Mesothelial cell of epicardium (in vitro differentiated cells): ENCODE results near the gene MESD. TPM values are rescaled to one million over a fixed set of nuclear protein-coding genes. Genes with fewer than 3 reads are reported as not detected.

Experiments used
- DNase-seq, 2 experiments: peaks; one replicate each; pipeline ENCODE4 v3.0.0; 2021; ENCODE audit warnings: low spot score in 2 of 2; ENCODE audit not compliant: unreplicated experiment in 2 of 2
- H3K27ac Mint-ChIP-seq: 2 replicates; pipeline ENCODE4 v1.8.0; 2021; ENCODE audit warnings: mixed read lengths
- H3K27me3 Mint-ChIP-seq: 2 replicates; pipeline ENCODE4 v1.8.0; 2021; ENCODE audit warnings: low read depth, mixed read lengths
- H3K36me3 Mint-ChIP-seq: 2 replicates; pipeline ENCODE4 v1.8.0; 2021; ENCODE audit warnings: mixed read lengths
- H3K4me1 Mint-ChIP-seq: 2 replicates; pipeline ENCODE4 v1.8.0; 2021; ENCODE audit warnings: mixed read lengths
- H3K4me3 Mint-ChIP-seq: 2 replicates; pipeline ENCODE4 v1.8.0; 2021; ENCODE audit warnings: mild to moderate bottlenecking, moderate library complexity, mixed read lengths
- H3K9me3 Mint-ChIP-seq: 2 replicates; pipeline ENCODE4 v1.8.0; 2021; ENCODE audit warnings: mixed read lengths
- CTCF ChIP-seq: fragments of 200-600 bp; sonication (generic); IDR thresholded peaks from one replicate; pipeline ENCODE4 v1.5.0; 2021; ENCODE audit warnings: antibody characterized with exemption; ENCODE audit not compliant: unreplicated experiment
- total RNA-seq: library from RNA; stranded (reverse); gene quantifications from 3 replicates; pipeline ENCODE4 v1.2.1, GENCODE V29; 2021

MESD gene
- total RNA-seq, 1 donor from 2014 or later = 34.9 TPM

- Mint-ChIP-seq H3K27me3 (no peaks in the 10 kb centered on the region), H3K36me3 (peaks cover 2% of the 10 kb centered on the region), H3K4me3 (no peak overlapping the region), H3K9me3 (no peaks in the 10 kb centered on the region), H3K4me1 (peaks cover 13% of the 10 kb centered on the region), H3K27ac (no peak overlapping the region)
- TF ChIP-seq CTCF = no peak
- no peak for DNase-seq
These were observed 13.4 kb upstream of the MESD start for GRCh38 chr15:81003097-81003350.

- Mint-ChIP-seq H3K9me3 (no peaks in the 10 kb centered on the region), H3K27ac (no peak overlapping the region), H3K4me1 (peaks cover 13% of the 10 kb centered on the region), H3K27me3 (no peaks in the 10 kb centered on the region), H3K4me3 (peak overlapping the region; percentile 60), H3K36me3 (peaks cover 2% of the 10 kb centered on the region)
- TF ChIP-seq CTCF = no peak
- DNase-seq = no peak
These were observed 12.9 kb upstream of the MESD start for GRCh38 chr15:81002331-81003096.

DNA sequence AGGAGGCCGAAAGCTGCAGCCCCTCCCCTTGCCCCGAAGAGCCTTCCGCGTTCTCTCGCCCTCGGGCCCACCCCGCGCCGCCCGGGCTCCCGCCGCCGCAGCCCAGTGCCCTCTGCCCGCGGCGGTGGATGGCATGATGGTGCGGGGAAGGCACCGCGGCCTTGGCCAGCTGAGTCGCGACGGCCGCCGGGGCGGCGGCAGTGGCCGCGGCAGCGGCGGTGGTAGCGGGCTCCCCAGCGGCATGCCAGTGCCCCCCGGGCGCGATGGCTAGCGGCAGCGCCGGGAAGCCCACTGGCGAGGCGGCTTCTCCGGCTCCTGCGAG lies 12.4 kb upstream of the MESD start:
- DNase-seq = no peak

DNA sequence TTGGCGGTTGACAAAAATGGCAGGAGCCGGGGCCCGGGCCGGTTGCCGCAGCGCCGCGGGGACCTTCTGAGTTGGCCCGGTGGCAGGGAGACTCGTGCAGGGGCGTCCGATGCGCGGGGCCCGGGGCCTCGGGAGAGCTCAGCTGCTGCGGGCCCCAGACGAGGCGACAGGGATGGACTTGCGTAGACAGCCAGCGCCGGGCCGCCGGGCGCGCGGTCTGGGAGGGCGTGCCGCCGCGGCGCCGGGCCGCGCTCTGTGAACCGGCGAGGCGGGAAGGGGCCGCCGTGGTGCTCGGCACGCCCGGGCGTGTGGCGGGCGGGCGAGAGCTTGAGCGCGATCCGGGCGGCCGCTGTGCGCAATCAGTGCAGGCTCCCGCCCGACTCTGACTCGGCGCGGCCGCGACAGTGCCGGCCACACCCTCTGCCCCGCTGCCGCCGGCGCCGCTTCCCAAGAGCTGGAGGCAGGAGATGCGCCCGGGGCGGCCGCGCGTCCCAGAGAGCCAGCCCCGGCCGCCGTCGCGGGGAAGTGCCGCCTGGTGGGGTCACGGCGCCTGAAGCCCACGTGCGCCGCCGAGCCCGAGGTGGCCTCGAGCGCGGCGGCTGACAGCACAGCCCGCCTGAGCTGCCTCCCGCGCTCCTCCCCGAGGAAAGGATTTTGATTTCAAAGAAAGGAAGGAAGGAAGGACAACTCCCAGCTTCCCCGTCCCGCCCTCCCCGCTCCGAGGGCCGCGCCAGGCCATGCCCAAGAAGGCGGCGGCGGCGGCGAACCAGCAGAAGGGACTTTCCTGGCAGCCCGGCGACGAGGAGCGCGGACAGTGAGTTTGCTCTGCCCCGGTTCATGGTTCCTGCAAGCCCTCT lies 11.8 kb upstream of the MESD start:
- peaks cover 13% of the 10 kb centered on the region for H3K4me1 Mint-ChIP-seq
- H3K27me3 Mint-ChIP-seq = no peaks in the 10 kb centered on the region
- peaks cover 4% of the 10 kb centered on the region for H3K36me3 Mint-ChIP-seq
- peak in 1 of 2 experiments; percentile 66 for DNase-seq
- H3K4me3 Mint-ChIP-seq = peak overlapping the region; percentile 81
- no peak overlapping the region for H3K27ac Mint-ChIP-seq
- TF ChIP-seq CTCF = no peak
- no peaks in the 10 kb centered on the region for H3K9me3 Mint-ChIP-seq

More for the DNA sequence above, 12.4 kb upstream of the MESD start:
- no peak for TF ChIP-seq CTCF
- no peak overlapping the region for H3K27ac Mint-ChIP-seq
- H3K4me3 Mint-ChIP-seq = peak overlapping the region; percentile 61
- H3K9me3 Mint-ChIP-seq = no peaks in the 10 kb centered on the region
- H3K27me3 Mint-ChIP-seq = no peaks in the 10 kb centered on the region
- H3K36me3 Mint-ChIP-seq = peaks cover 4% of the 10 kb centered on the region
- peaks cover 13% of the 10 kb centered on the region for H3K4me1 Mint-ChIP-seq

DNA sequence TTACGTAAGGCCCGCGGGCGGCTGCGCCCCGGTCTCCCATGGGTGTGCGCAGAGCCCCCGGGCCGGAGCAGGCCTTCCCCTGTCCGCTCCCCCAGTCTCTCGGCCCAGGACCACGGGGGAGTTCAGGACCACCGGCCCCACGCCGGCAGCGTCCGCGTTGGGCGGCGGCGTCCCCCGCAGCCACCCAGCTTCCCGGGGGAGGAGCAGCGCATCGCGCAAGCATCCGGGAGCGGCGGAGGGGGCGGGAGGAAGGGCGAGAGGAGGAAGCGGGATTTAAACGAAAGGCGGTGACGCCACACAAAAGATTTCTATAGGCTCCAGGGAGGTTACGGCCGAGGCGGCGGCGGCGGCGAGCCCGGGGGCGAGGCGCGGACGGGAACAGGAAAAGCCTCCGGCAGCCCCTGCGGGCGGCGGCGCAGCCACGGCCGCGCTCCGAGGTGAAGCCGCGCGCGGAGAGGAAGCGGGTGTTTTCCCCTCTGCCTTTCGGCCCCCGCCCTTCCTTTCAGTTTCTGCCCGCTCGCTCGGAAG lies 11.1 kb upstream of the MESD start, which contains the start of gene TLNRD1:
Gene TLNRD1, plus strand, starts transcription at position 300 of the 528 bp plus-strand sequence. CDS start 1,349 bp downstream, outside the sequence.
- peak within 1 kb of the TSS; percentile 81 for H3K4me3 Mint-ChIP-seq
- no peak for TF ChIP-seq CTCF
- peaks cover 13% of the 10 kb centered on the region for H3K4me1 Mint-ChIP-seq
- H3K27ac Mint-ChIP-seq = peak within 1 kb of the TSS; percentile 93
- DNase-seq = peak; percentile 73 to 84
- no peaks in the 10 kb centered on the region for H3K27me3 Mint-ChIP-seq
- H3K9me3 Mint-ChIP-seq = no peaks in the 10 kb centered on the region
- H3K36me3 Mint-ChIP-seq = peaks cover 4% of the 10 kb centered on the region
